Body of pancreas (tissue), 4 donors: Measurements from ENCODE around the gene FUT3.

Source experiments
- POLR2A ChIP-seq, 3 donors: fragments of 450-650 bp; IDR thresholded peaks; one replicate each; pipeline ENCODE4 v1.6.1; 2016; ENCODE audit warnings: antibody characterized with exemption in 3 of 3, mild to moderate bottlenecking in 2 of 3
- TF ChIP-seq, protein P1 (sequence below), 7 experiments: fragments of 450-650 bp in 4 of 7; fragments of 200-600 bp in 3 of 7; sonication (generic) in 3 of 7; IDR thresholded peaks; one replicate each; pipeline ENCODE4 v1.5.1; 2016 to 2019; ENCODE audit warnings: antibody characterized with exemption in 7 of 7

DNA sequence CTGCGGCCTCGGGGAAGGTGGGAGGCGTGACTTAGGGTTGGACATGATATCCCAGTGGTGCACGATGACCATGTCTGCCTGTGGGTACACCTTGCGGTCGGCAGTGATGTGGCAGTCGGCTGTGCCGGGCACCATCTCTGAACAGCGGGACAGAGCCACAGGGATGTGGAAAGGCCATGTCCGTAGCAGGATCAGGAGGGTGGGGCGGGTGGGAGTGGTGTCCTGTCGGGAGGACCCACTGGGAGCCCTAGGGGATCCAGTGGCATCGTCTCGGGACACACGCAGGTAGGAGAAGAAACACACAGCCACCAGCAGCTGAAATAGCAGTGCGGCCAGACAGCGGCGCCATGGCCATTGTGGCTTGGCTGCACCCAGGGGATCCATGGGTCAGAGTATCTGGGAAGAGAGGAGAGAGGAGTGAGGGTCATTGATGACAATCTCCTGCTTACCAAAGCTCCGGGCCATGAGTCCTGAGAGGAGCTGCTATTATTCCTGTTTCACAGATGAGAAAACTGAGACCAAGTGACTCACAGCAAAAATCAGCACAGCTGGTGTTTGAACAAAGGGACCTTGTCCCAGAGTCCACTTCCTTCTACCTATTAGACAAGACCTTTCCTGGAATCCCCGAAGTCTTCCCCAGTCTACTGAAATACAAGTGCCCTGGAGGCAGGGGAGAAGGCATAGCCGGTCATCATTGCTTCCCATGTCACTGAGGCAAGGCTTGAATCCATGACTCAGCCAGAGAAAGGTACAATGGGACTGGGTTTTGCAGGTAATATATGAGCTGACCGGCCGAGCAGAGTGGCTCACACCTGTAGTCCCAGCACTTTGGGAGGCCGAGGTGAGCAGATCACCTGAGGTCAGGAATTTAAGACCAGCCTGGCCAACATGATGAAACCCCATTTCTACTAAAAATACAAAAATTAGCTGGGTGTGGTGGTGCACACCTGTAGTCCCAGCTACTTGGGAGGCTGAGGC, 6.5 kb downstream of the FUT3 start:
- TF ChIP-seq POLR2A (IDR thresholded peaks at IDR 0.05) = no peak
- TF ChIP-seq, protein P1, sequence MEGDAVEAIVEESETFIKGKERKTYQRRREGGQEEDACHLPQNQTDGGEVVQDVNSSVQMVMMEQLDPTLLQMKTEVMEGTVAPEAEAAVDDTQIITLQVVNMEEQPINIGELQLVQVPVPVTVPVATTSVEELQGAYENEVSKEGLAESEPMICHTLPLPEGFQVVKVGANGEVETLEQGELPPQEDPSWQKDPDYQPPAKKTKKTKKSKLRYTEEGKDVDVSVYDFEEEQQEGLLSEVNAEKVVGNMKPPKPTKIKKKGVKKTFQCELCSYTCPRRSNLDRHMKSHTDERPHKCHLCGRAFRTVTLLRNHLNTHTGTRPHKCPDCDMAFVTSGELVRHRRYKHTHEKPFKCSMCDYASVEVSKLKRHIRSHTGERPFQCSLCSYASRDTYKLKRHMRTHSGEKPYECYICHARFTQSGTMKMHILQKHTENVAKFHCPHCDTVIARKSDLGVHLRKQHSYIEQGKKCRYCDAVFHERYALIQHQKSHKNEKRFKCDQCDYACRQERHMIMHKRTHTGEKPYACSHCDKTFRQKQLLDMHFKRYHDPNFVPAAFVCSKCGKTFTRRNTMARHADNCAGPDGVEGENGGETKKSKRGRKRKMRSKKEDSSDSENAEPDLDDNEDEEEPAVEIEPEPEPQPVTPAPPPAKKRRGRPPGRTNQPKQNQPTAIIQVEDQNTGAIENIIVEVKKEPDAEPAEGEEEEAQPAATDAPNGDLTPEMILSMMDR (IDR thresholded peaks at IDR 0.05) = no peak
